Measurements from ENCODE around the gene ZFYVE21.

DNA sequence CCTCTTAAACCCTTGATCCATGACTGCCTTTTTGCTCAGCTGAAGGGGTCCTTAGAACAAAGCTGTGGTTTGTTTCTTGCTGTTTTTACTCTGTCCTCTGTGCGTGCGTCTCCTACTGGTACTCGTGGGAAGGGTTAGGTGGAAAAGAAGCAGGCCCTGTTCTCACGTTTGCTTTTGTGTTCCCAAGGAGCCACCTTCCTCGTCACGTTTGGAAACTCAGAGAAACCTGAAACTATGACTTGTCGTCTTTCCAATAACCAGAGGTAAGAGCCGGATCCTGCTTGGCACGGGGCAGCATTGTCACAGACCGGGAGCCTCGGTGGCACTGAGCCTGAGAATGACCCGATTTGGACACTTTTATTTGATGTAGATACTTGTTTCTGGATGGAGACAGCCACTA is 13.1 kb downstream of the ZFYVE21 start:
- TF ChIP-seq, protein P1, sequence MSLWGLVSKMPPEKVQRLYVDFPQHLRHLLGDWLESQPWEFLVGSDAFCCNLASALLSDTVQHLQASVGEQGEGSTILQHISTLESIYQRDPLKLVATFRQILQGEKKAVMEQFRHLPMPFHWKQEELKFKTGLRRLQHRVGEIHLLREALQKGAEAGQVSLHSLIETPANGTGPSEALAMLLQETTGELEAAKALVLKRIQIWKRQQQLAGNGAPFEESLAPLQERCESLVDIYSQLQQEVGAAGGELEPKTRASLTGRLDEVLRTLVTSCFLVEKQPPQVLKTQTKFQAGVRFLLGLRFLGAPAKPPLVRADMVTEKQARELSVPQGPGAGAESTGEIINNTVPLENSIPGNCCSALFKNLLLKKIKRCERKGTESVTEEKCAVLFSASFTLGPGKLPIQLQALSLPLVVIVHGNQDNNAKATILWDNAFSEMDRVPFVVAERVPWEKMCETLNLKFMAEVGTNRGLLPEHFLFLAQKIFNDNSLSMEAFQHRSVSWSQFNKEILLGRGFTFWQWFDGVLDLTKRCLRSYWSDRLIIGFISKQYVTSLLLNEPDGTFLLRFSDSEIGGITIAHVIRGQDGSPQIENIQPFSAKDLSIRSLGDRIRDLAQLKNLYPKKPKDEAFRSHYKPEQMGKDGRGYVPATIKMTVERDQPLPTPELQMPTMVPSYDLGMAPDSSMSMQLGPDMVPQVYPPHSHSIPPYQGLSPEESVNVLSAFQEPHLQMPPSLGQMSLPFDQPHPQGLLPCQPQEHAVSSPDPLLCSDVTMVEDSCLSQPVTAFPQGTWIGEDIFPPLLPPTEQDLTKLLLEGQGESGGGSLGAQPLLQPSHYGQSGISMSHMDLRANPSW (CRISPR knock-in tag; conservative IDR thresholded peaks at IDR 0.05; ENCODE audit: low read depth) = no peak
- TF ChIP-seq, protein P2, sequence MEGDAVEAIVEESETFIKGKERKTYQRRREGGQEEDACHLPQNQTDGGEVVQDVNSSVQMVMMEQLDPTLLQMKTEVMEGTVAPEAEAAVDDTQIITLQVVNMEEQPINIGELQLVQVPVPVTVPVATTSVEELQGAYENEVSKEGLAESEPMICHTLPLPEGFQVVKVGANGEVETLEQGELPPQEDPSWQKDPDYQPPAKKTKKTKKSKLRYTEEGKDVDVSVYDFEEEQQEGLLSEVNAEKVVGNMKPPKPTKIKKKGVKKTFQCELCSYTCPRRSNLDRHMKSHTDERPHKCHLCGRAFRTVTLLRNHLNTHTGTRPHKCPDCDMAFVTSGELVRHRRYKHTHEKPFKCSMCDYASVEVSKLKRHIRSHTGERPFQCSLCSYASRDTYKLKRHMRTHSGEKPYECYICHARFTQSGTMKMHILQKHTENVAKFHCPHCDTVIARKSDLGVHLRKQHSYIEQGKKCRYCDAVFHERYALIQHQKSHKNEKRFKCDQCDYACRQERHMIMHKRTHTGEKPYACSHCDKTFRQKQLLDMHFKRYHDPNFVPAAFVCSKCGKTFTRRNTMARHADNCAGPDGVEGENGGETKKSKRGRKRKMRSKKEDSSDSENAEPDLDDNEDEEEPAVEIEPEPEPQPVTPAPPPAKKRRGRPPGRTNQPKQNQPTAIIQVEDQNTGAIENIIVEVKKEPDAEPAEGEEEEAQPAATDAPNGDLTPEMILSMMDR (IDR thresholded peaks at IDR 0.05) = no peak
- TF ChIP-seq ETV6 (CRISPR knock-in tag; IDR thresholded peaks at IDR 0.05) = no peak
- no peak for TF ChIP-seq FOXP1 (CRISPR knock-in tag; IDR thresholded peaks at IDR 0.05; ENCODE audit: borderline replicate concordance)
- TF ChIP-seq, protein P3, sequence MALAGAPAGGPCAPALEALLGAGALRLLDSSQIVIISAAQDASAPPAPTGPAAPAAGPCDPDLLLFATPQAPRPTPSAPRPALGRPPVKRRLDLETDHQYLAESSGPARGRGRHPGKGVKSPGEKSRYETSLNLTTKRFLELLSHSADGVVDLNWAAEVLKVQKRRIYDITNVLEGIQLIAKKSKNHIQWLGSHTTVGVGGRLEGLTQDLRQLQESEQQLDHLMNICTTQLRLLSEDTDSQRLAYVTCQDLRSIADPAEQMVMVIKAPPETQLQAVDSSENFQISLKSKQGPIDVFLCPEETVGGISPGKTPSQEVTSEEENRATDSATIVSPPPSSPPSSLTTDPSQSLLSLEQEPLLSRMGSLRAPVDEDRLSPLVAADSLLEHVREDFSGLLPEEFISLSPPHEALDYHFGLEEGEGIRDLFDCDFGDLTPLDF (CRISPR knock-in tag; IDR thresholded peaks at IDR 0.05) = no peak
- TF ChIP-seq TEAD4 (CRISPR knock-in tag; IDR thresholded peaks at IDR 0.05) = no peak
- TF ChIP-seq NFE2L1 (CRISPR knock-in tag; IDR thresholded peaks at IDR 0.05) = no peak
- TF ChIP-seq CBFB (CRISPR knock-in tag; IDR thresholded peaks at IDR 0.05; ENCODE audit: low read depth) = no peak
- TF ChIP-seq SMAD3 (CRISPR knock-in tag; IDR thresholded peaks at IDR 0.05; ENCODE audit: borderline replicate concordance) = no peak
- TF ChIP-seq, protein P4, sequence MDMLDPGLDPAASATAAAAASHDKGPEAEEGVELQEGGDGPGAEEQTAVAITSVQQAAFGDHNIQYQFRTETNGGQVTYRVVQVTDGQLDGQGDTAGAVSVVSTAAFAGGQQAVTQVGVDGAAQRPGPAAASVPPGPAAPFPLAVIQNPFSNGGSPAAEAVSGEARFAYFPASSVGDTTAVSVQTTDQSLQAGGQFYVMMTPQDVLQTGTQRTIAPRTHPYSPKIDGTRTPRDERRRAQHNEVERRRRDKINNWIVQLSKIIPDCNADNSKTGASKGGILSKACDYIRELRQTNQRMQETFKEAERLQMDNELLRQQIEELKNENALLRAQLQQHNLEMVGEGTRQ (CRISPR knock-in tag; IDR thresholded peaks at IDR 0.05) = no peak
- TF ChIP-seq CREB1 (CRISPR knock-in tag; IDR thresholded peaks at IDR 0.05) = no peak
